Measurements from ENCODE around the gene ZFAND2A.
"Not testable (repeated sequence)": the region's sequence is repeated elsewhere in the genome, so short reads cannot be mapped to it uniquely, and the experiment has no call there.

Gene ZFAND2A

DNA sequence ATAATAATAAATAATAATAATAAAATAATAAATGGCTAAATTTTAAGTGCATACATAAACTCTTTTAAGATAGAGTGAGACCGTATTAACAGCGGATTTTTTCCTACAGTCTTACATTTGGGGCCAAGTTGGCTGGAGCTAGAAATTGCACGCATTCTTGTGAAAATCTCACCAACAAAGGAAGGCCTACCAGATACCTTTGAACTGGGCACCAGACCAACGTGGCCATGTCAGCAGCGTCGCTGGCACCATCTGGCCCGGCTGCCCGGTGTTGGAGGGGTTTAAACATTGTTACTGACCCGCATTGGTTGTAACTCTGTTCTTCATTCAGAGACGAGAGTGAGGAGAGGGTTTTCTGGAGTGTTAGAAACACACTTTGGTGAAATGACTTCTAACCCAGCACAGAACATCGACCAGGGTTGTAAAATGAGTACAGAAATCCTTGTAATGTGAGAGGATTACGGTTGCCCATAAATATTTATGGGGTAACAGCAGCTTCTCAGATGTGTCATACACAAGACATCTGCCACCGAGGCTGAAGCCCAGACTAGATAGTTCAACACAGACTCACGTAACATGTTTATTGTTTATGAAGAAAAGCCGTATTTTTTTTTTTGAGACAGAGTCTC, 38.1 kb upstream of the ZFAND2A start:
- TF ChIP-seq, protein P1, sequence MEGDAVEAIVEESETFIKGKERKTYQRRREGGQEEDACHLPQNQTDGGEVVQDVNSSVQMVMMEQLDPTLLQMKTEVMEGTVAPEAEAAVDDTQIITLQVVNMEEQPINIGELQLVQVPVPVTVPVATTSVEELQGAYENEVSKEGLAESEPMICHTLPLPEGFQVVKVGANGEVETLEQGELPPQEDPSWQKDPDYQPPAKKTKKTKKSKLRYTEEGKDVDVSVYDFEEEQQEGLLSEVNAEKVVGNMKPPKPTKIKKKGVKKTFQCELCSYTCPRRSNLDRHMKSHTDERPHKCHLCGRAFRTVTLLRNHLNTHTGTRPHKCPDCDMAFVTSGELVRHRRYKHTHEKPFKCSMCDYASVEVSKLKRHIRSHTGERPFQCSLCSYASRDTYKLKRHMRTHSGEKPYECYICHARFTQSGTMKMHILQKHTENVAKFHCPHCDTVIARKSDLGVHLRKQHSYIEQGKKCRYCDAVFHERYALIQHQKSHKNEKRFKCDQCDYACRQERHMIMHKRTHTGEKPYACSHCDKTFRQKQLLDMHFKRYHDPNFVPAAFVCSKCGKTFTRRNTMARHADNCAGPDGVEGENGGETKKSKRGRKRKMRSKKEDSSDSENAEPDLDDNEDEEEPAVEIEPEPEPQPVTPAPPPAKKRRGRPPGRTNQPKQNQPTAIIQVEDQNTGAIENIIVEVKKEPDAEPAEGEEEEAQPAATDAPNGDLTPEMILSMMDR (conservative IDR thresholded peaks at IDR 0.05; ENCODE audit: low read depth), result no peak
- ChIA-PET CTCF (interaction anchor here (0.7 to 0.8 kb wide), 3 partner anchors 12 to 32 kb away, joined by 3 read pairs; no protein-coding TSS in a partner anchor), POLR2A (ENCODE audit: low non-redundant PET) (interaction anchor here (0.7 kb wide), 1 partner anchor 224 kb away, joined by 3 read pairs; no protein-coding TSS in a partner anchor)
- peak; percentile 72 for DNase-seq (ENCODE audit: low spot score)
- peak overlapping the region; percentile 67 for H3K27ac ChIP-seq

DNA sequence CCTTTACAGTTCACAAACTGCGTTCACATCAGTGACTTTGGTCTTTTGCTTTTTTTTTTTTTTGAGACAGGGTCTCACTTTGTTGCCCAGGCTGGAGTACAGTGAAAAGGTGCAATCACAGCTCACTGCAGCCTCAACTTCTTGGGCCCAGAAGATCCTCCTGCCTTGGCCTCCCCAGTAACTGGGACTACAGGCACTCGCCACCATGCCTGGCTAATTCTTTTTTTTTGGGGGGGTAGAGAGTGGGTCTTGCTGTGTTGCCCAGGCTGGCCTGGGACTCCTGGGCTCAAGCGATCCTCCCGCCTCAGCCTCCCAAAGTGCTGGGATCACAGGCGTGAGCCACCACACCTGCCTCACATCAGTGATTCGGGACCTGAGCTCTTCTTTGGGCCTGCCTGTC, 37.0 kb upstream of the ZFAND2A start:
- DNase-seq (ENCODE audit: low spot score), result no peak
- POLR2A ChIA-PET (ENCODE audit: low non-redundant PET), result interaction anchor here (0.6 kb wide), 1 partner anchor 11 kb away, joined by 3 read pairs; no protein-coding TSS in a partner anchor
- H3K27ac ChIP-seq, result no peak overlapping the region
- TF ChIP-seq, protein P1 (conservative IDR thresholded peaks at IDR 0.05; ENCODE audit: low read depth), result no peak
- CTCF ChIA-PET, result interaction anchor here (0.8 kb wide), 1 partner anchor 13 kb away, joined by 3 read pairs; no protein-coding TSS in a partner anchor

DNA sequence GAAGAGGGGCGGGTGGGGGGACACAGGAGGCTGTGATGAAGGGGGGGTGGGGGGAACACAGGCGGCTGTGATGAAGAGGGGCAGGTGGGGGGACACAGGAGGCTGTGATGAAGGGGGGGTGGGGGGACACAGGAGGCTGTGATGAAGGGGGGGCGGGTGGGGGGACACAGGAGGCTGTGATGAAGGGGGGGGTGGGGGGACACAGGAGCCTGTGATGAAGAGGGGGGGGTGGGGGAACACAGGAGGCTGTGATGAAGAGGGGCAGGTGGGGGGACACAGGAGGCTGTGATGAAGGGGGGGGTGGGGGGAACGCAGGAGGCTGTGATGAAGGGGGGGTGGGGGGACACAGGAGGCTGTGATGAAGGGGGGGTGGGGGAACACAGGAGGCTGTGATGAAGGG, 36.4 kb upstream of the ZFAND2A start:
- H3K27ac ChIP-seq; CTCF ChIA-PET; POLR2A ChIA-PET (ENCODE audit: low non-redundant PET); DNase-seq (ENCODE audit: low spot score): not testable (repeated sequence)

DNA sequence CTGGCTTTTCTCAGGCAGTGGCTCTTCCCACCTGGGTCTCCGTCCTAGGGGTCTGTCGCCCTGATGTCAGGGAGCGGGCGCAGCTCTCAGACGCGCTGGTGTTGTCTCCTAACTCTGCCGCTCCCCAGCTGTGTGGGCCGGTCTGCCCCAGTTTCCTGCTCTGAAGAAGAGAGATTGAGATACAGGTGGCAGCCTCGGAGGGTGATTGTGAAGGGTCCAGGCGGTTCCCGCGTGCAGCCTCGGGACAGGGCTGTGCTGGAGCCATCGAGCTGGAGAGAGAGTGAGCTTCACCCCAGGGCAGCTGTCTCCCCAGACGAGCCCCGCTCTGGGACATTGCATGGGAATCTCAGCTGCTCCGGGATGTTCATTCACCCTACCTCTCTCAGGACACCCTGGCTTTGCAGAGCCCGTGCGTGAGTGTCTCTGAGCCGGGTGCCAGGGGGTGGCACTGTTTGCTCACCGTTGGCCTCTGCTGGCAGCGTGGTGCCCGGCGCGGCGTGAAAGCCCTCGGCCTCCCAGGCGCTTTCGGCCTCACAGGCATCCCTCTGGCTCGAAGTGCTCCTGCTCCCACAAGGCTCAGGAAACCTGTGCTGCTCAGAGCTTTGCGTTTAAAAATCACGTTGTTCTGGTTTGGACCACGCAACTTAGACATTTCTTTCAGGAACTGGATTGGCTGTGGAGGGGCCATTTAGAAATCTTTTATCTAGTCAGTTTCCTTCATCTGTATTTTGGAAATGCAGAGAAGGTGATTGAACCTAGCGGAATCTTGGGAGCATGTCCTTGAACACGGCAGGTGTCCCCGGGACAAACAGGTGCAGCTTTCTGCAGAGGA, 33.8 kb upstream of the ZFAND2A start:
- no peak overlapping the region for H3K27ac ChIP-seq
- ChIA-PET POLR2A (ENCODE audit: low non-redundant PET) (no interaction called here), CTCF (interaction anchor here (0.6 to 2.5 kb wide), 14 partner anchors 11 to 433 kb away, joined by 3 to 15 read pairs (median 4); partner anchors contain the start of gene UNCX)
- peak; percentile 72 for DNase-seq (ENCODE audit: low spot score)
- TF ChIP-seq, protein P1 (conservative IDR thresholded peaks at IDR 0.05; ENCODE audit: low read depth), result peak; percentile 79

DNA sequence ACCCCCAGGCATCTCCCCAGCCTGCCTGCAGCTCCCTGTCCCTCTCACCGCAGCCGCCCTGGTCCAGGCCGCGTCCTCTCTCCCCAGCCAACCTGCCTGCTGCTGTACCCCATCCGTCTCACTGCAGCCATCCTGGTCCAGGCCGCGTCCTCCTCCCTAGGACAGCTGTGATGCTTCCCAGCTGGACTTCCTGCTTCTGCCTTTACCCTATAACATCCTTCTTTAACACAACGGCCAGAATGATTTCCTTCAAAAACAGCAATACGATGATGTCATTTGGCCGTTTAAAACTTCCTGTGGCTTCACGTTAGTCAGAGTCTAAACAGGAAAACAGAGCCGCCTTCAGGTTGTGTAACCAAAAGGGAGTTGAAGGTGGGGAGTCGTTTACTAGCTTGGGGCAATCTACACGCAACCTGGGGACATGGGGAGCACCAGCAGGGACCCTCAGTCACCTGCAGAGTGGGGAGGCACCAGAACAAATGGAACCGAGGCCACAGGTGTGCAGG, 32.2 kb upstream of the ZFAND2A start:
- peak; percentile 34 for DNase-seq (ENCODE audit: low spot score)
- POLR2A ChIA-PET (ENCODE audit: low non-redundant PET), result no interaction called here
- H3K27ac ChIP-seq, result peak overlapping the region; percentile 4; the same call in 1 of the 2 replicates
- TF ChIP-seq, protein P1 (conservative IDR thresholded peaks at IDR 0.05; ENCODE audit: low read depth), result no peak
- CTCF ChIA-PET, result interaction anchor here (0.5 to 0.6 kb wide), 3 partner anchors 22 to 518 kb away, joined by 3 to 4 read pairs (median 4); no protein-coding TSS in a partner anchor

DNA sequence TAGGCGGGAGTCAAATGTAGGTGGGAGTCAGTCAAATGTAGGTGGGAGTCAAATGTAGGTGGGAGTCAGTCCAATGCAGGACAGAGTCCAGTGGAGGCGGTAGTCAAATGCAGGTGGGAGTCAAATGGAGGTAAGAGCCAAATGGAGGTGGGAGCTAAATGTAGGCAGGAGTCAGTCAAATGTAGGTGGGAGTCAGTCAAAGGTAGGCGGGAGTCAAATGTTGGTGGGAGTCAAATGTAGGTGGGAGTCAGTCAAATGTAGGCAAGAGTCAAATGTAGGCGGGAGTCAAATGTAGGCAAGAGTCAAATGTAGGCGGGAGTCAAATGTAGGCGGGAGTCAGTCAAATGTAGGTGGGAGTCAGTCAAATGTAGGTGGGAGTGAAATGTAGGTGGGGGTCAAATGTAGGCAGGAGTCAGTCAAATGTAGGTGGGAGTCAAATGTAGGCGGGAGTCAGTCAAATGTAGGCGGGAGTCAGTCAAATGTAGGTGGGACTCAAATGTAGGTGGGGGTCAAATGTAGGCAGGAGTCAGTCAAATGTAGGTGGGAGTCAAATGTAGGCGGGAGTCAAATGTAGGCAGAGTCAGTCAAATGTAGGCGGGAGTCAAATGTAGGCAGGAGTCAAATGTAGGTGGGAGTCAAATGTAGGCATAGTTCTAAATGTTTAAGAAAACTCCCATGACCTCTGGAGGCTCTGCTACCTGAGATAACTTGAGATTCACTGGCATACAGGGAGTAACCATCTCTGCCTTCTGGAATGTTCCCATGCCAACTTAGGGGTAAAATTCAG, 30.2 kb upstream of the ZFAND2A start:
- H3K27ac ChIP-seq, result no peak overlapping the region
- TF ChIP-seq, protein P1 (conservative IDR thresholded peaks at IDR 0.05; ENCODE audit: low read depth), result no peak
- ChIA-PET POLR2A (ENCODE audit: low non-redundant PET) (interaction anchor here (0.7 kb wide), 1 partner anchor 160 kb away, joined by 7 read pairs; no protein-coding TSS in a partner anchor), CTCF (interaction anchor here (0.8 kb wide), 1 partner anchor 7 kb away, joined by 4 read pairs; no protein-coding TSS in a partner anchor)
- no peak for DNase-seq (ENCODE audit: low spot score)

Data from RWPE1 (cell line).